OCI-LY7 (cell line): Measurements from ENCODE around the gene RBM44. TPM values are rescaled to one million over a fixed set of nuclear protein-coding genes. Genes with fewer than 3 reads are reported as not detected.
"Not testable (repeated sequence)": the region's sequence is repeated elsewhere in the genome, so short reads cannot be mapped to it uniquely, and the experiment has no call there.

Experiments
- BruUV-seq: library from RNA; stranded (reverse); fragments of 400-500 nt; replicated peaks from 2 replicates; lab custom pipeline; 2021; lab: Mats Ljungman, UMichigan
- CTCF ChIA-PET: fragments of 300-600 bp; sonication (Branson Sonifier 250); formaldehyde crosslinking; loops from one replicate; lab custom pipeline; 2022; ENCODE audit warnings: antibody characterized with exemption; ENCODE audit not compliant: unreplicated experiment; lab: Charles Lee
- POLR2A ChIA-PET: fragments of 300-600 bp; sonication (Branson Sonifier 250); formaldehyde crosslinking; loops from one replicate; lab custom pipeline; 2022; ENCODE audit warnings: antibody characterized with exemption; lab: Charles Lee
- DNase-seq: peaks from one replicate; pipeline ENCODE4 v3.0.0-alpha.2; 2015; ENCODE audit warnings: low spot score
- H2AFZ ChIP-seq: fragments of 200-600 bp; sonication (generic), shearing (Covaris generic); 2 replicates; pipeline ENCODE4 v1.6.1; 2014; ENCODE audit warnings: mild to moderate bottlenecking, antibody characterized with exemption, low read length, moderate library complexity
- H3K27ac ChIP-seq: fragments of 200-600 bp; sonication (generic); 2 replicates; pipeline ENCODE4 v1.5.1; 2014; ENCODE audit warnings: mixed run types, low read depth, mild to moderate bottlenecking, moderate library complexity, low read length, inconsistent platforms; ENCODE audit not compliant: poor library complexity, severe bottlenecking
- H3K36me3 ChIP-seq: fragments of 200-600 bp; sonication (generic); 2 replicates; pipeline ENCODE4 v1.6.1; 2014; ENCODE audit warnings: mild to moderate bottlenecking, antibody characterized with exemption, low read length, moderate library complexity, mixed read lengths; ENCODE audit not compliant: insufficient read depth
- H3K4me1 ChIP-seq: fragments of 200-600 bp; sonication (generic); 2 replicates; pipeline ENCODE4 v1.5.1; 2014; ENCODE audit warnings: mild to moderate bottlenecking, low read length; ENCODE audit not compliant: insufficient read depth, poor library complexity, severe bottlenecking
- H3K4me2 ChIP-seq: fragments of 200-600 bp; sonication (generic); 2 replicates; pipeline ENCODE4 v1.6.1; 2014; ENCODE audit warnings: mild to moderate bottlenecking, low read length
- H3K4me3 ChIP-seq: fragments of 200-600 bp; sonication (generic); 2 replicates; pipeline ENCODE4 v1.5.1; 2014; ENCODE audit warnings: mild to moderate bottlenecking, low read depth, low read length; ENCODE audit not compliant: poor library complexity, severe bottlenecking
- H3K79me2 ChIP-seq: fragments of 200-600 bp; sonication (generic); 2 replicates; pipeline ENCODE4 v1.6.1; 2016; ENCODE audit warnings: low read depth, mild to moderate bottlenecking, low read length, moderate library complexity, mixed read lengths; ENCODE audit not compliant: insufficient read depth
- H3K9me2 ChIP-seq: fragments of 200-600 bp; sonication (generic); 2 replicates; pipeline ENCODE4 v1.6.1; 2016; ENCODE audit warnings: mild to moderate bottlenecking, low read length, mixed read lengths; ENCODE audit not compliant: insufficient read depth
- H3K9me3 ChIP-seq: fragments of 200-600 bp; sonication (generic); 2 replicates; pipeline ENCODE4 v1.6.1; 2014; ENCODE audit warnings: mild to moderate bottlenecking, mixed run types, low read length, mixed read lengths
- H4K20me1 ChIP-seq: fragments of 200-600 bp; sonication (generic); 2 replicates; pipeline ENCODE4 v1.6.1; 2014; ENCODE audit warnings: mild to moderate bottlenecking, antibody characterized with exemption, low read length, moderate library complexity, mixed read lengths; ENCODE audit not compliant: insufficient read depth
- EZH2phosphoT487 ChIP-seq: fragments of 200-600 bp; sonication (generic); IDR thresholded peaks from 2 replicates; pipeline ENCODE4 v1.6.1; 2018; ENCODE audit warnings: low read depth, borderline replicate concordance, mild to moderate bottlenecking, mixed run types, antibody characterized with exemption, low read length, moderate library complexity, mixed read lengths
- intact Hi-C: fragments of 100-400 bp; cut with micrococcal nuclease; formaldehyde crosslinking; loops from one replicate; pipeline ENCODE4 v1.10.0; 2022; ENCODE audit not compliant: unreplicated experiment
- total RNA-seq, 2 experiments: library from RNA; depleted of rRNA in 1 of 2; stranded (reverse); fragments of >200 nt in 1 of 2; shearing (Covaris generic) in 1 of 2; gene quantifications; 2 replicates each; pipeline ENCODE4 v1.2.3, GENCODE V29; 2014 to 2022
- TF ChIP-seq, protein P1 (sequence below): fragments of 200-600 bp; sonication (generic); conservative IDR thresholded peaks from 2 replicates; pipeline ENCODE4 v1.5.1; 2014; ENCODE audit warnings: mild to moderate bottlenecking, antibody characterized with exemption, low read length, moderate library complexity, mixed read lengths

The RBM44 gene
- total RNA-seq, 2 experiments from 2014 or later = 0.72 to 1.2 TPM

DNA sequence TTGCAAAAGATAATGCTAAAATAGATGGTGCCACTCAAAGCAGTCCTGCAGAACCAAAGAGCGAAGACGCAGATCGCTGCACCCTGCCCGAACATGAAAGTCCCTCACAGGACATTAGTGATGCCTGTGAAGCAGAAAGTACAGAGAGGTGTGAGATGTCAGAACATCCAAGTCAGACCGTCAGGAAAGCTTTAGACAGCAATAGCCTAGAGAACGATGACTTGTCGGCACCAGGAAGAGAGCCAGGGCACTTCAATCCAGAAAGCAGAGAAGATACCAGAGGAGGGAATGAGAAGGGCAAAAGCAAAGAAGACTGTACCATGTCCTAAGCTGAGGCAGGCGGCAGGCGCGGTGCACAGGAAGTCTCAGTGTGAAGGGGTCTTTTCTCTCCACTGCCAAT lies 34.8 kb upstream of the RBM44 start:
- no peaks in the 10 kb centered on the region for H3K79me2 ChIP-seq
- H3K9me3 ChIP-seq = no peaks in the 10 kb centered on the region
- no peak overlapping the region for H2AFZ ChIP-seq
- POLR2A ChIA-PET = no interaction called here
- no peak overlapping the region for H3K4me3 ChIP-seq
- BruUV-seq = no TSS peak
- CTCF ChIA-PET = no interaction called here
- no peaks in the 10 kb centered on the region for H3K4me1 ChIP-seq
- no peak overlapping the region for H3K4me2 ChIP-seq
- H4K20me1 ChIP-seq = no peaks in the 10 kb centered on the region
- no peak for TF ChIP-seq EZH2phosphoT487
- TF ChIP-seq, protein P1, sequence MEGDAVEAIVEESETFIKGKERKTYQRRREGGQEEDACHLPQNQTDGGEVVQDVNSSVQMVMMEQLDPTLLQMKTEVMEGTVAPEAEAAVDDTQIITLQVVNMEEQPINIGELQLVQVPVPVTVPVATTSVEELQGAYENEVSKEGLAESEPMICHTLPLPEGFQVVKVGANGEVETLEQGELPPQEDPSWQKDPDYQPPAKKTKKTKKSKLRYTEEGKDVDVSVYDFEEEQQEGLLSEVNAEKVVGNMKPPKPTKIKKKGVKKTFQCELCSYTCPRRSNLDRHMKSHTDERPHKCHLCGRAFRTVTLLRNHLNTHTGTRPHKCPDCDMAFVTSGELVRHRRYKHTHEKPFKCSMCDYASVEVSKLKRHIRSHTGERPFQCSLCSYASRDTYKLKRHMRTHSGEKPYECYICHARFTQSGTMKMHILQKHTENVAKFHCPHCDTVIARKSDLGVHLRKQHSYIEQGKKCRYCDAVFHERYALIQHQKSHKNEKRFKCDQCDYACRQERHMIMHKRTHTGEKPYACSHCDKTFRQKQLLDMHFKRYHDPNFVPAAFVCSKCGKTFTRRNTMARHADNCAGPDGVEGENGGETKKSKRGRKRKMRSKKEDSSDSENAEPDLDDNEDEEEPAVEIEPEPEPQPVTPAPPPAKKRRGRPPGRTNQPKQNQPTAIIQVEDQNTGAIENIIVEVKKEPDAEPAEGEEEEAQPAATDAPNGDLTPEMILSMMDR = no peak
- no peak for DNase-seq
- H3K9me2 ChIP-seq = no peaks in the 10 kb centered on the region
- peaks cover 80% of the 10 kb centered on the region for H3K36me3 ChIP-seq
- H3K27ac ChIP-seq = no peak overlapping the region
- intact Hi-C loops = no loop called here

DNA sequence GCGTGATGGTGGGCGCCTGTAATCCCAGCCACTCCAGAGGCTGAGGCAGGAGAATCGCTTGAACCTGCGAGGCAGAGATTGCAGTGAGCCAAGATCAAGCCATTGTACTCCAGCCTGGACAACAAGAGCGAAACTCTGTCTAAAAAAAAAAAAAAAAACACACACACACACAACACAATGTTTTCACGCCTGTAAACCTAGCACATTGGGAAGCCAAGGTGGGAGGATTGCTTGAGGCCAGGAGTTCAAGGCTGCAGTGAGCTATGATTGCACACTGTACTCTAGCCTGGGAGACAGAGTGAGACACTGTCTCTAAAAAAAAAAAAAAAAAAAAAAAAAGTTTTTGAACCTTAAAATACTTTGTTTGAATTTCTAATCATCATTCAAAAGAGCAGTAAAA lies 33.5 kb upstream of the RBM44 start:
- H3K9me2 ChIP-seq, H4K20me1 ChIP-seq, H2AFZ ChIP-seq, H3K9me3 ChIP-seq, DNase-seq, H3K79me2 ChIP-seq, CTCF ChIA-PET, H3K4me1 ChIP-seq, H3K27ac ChIP-seq, intact Hi-C loops, BruUV-seq, H3K4me2 ChIP-seq, H3K4me3 ChIP-seq: not testable (repeated sequence)
- peaks cover 79% of the 10 kb centered on the region for H3K36me3 ChIP-seq
- POLR2A ChIA-PET = interaction anchor here (0.5 to 0.7 kb wide), 8 partner anchors 38 to 347 kb away, joined by 3 to 5 read pairs (median 3); no protein-coding TSS in a partner anchor

DNA sequence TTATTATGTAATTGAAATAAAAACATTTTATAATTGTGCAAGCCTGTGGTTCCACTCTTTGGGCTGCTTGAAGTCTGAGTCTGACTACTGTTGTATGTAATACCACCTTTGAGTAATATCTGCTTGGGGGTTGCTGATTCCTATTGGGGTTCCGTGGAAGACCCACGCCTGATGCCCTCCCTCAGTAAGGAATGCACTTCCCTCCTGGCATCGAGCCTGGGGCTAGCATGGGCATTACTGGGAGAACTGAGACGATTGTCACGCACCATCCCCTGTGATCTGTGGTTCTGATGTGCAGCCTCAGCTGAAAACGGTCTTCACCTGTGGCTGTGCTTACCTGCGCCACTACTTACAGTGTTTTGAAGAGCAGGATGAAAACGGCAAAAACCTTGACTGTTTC lies 32.7 kb upstream of the RBM44 start:
- H4K20me1 ChIP-seq = no peaks in the 10 kb centered on the region
- no peak overlapping the region for H3K4me2 ChIP-seq
- ChIA-PET CTCF (no interaction called here), POLR2A (interaction anchor here (0.6 to 1.1 kb wide), 7 partner anchors 32 to 348 kb away, joined by 3 to 9 read pairs (median 3); no protein-coding TSS in a partner anchor)
- no peak for DNase-seq
- H3K36me3 ChIP-seq = peaks cover 76% of the 10 kb centered on the region
- no peak overlapping the region for H3K4me3 ChIP-seq
- intact Hi-C loops = no loop called here
- no peaks in the 10 kb centered on the region for H3K4me1 ChIP-seq
- no peak overlapping the region for H2AFZ ChIP-seq
- H3K79me2 ChIP-seq = no peaks in the 10 kb centered on the region
- H3K9me2 ChIP-seq = no peaks in the 10 kb centered on the region
- no peak overlapping the region for H3K27ac ChIP-seq
- TF ChIP-seq EZH2phosphoT487 = no peak
- TF ChIP-seq, protein P1 = no peak
- H3K9me3 ChIP-seq = no peaks in the 10 kb centered on the region
- no TSS peak for BruUV-seq
